ENCODE results near the gene CCT7.
"Not testable (repeated sequence)": the region's sequence is repeated elsewhere in the genome, so short reads cannot be mapped to it uniquely, and the experiment has no call there.

Gene CCT7

GRCh38 chr2:73233932-73234832, at the start of gene CCT7:
TSS of gene CCT7 (plus strand) at chr2:73234308. CDS start at chr2:73234379, 71 bp downstream.
- DNase-seq (ENCODE audit: low read depth in 2 of 3, low spot score in 1 of 3), result peak; percentile 75 to 81 (median 76)

- no peak for DNase-seq (ENCODE audit: low read depth in 2 of 3, low spot score in 1 of 3)
Measured at GRCh38 chr2:73185965-73186364, 48.1 kb upstream of the CCT7 start.

GRCh38 chr2:73187549-73187948, 46.6 kb upstream of the CCT7 start:
- no peak for DNase-seq (ENCODE audit: low read depth in 2 of 3, low spot score in 1 of 3)

- DNase-seq (ENCODE audit: low read depth in 2 of 3, low spot score in 1 of 3), result no peak
Measured at GRCh38 chr2:73197579-73197978, 36.5 kb upstream of the CCT7 start.

- DNase-seq (ENCODE audit: low read depth in 2 of 3, low spot score in 1 of 3), result not testable (repeated sequence)
Measured at GRCh38 chr2:73200281-73200680, 33.8 kb upstream of the CCT7 start.

GRCh38 chr2:73202156-73203054, 31.7 kb upstream of the CCT7 start, which contains the start of gene NOTO:
TSS of gene NOTO (plus strand) at chr2:73202574. CDS start at chr2:73202667, 93 bp downstream.
- DNase-seq (ENCODE audit: low read depth in 2 of 3, low spot score in 1 of 3), result no peak

GRCh38 chr2:73203055-73203681, 30.9 kb upstream of the CCT7 start:
- DNase-seq (ENCODE audit: low read depth in 2 of 3, low spot score in 1 of 3), result no peak

GRCh38 chr2:73205611-73206010, 28.5 kb upstream of the CCT7 start:
- no peak for DNase-seq (ENCODE audit: low read depth in 2 of 3, low spot score in 1 of 3)

GRCh38 chr2:73208258-73208657, 25.9 kb upstream of the CCT7 start:
- no peak for DNase-seq (ENCODE audit: low read depth in 2 of 3, low spot score in 1 of 3)

GRCh38 chr2:73210019-73210418, 24.1 kb upstream of the CCT7 start:
- DNase-seq (ENCODE audit: low read depth in 2 of 3, low spot score in 1 of 3), result no peak

- no peak for DNase-seq (ENCODE audit: low read depth in 2 of 3, low spot score in 1 of 3)
Measured at GRCh38 chr2:73210696-73211095, 23.4 kb upstream of the CCT7 start.

GRCh38 chr2:73212098-73212447, 22.0 kb upstream of the CCT7 start:
- DNase-seq (ENCODE audit: low read depth in 2 of 3, low spot score in 1 of 3), result no peak

- DNase-seq (ENCODE audit: low read depth in 2 of 3, low spot score in 1 of 3), result peak; percentile 55 to 74 (median 60)
Measured at GRCh38 chr2:73212448-73213176, 21.5 kb upstream of the CCT7 start.

GRCh38 chr2:73214120-73215035, 19.7 kb upstream of the CCT7 start, which contains the start of gene SMYD5:
TSS of gene SMYD5 (plus strand) at chr2:73214245. CDS start at chr2:73214267, 22 bp downstream.
- DNase-seq (ENCODE audit: low read depth in 2 of 3, low spot score in 1 of 3), result peak; percentile 87 to 95 (median 89)

GRCh38 chr2:73215254-73215653, 18.9 kb upstream of the CCT7 start:
- no peak for DNase-seq (ENCODE audit: low read depth in 2 of 3, low spot score in 1 of 3)

- no peak for DNase-seq (ENCODE audit: low read depth in 2 of 3, low spot score in 1 of 3)
Measured at GRCh38 chr2:73217160-73217559, 16.9 kb upstream of the CCT7 start.

GRCh38 chr2:73217826-73218225, 16.3 kb upstream of the CCT7 start:
- DNase-seq (ENCODE audit: low read depth in 2 of 3, low spot score in 1 of 3), result no peak

- DNase-seq (ENCODE audit: low read depth in 2 of 3, low spot score in 1 of 3), result no peak
Measured at GRCh38 chr2:73218298-73218697, 15.8 kb upstream of the CCT7 start.

GRCh38 chr2:73223821-73224220, 10.3 kb upstream of the CCT7 start:
- no peak for DNase-seq (ENCODE audit: low read depth in 2 of 3, low spot score in 1 of 3)

All from stimulated activated CD4-positive, alpha-beta T cell treated with anti-CD3 and anti-CD28 coated beads, Interleukin-12 subunit alpha, Interleukin-12 subunit beta, amount 100 ng/mL, for 48 hours (primary cell).